WTC11 (cell line): ENCODE data around the gene PHLDA2. TPM values are rescaled to one million over a fixed set of nuclear protein-coding genes. Genes with fewer than 3 reads are reported as not detected.

Source experiments
- CBFB ChIP-seq: sonication (generic); formaldehyde crosslinking; IDR thresholded peaks from 2 replicates; pipeline ENCODE4 v1.8.1; 2022; ENCODE audit warnings: mild to moderate bottlenecking, low read depth, missing genetic modification reagents
- ELF4 ChIP-seq: sonication (generic); formaldehyde crosslinking; IDR thresholded peaks from 2 replicates; pipeline ENCODE4 v1.8.1; 2022; ENCODE audit warnings: low read depth, mild to moderate bottlenecking, moderate library complexity, missing genetic modification reagents
- FOXJ3 ChIP-seq: sonication (generic); formaldehyde crosslinking; IDR thresholded peaks from 2 replicates; pipeline ENCODE4 v1.9.0; 2021; ENCODE audit warnings: missing genetic modification reagents, mild to moderate bottlenecking, borderline replicate concordance
- FOXK1 ChIP-seq: sonication (generic); formaldehyde crosslinking; IDR thresholded peaks from 2 replicates; pipeline ENCODE4 v1.8.0; 2022; ENCODE audit warnings: mild to moderate bottlenecking, moderate library complexity, missing genetic modification reagents
- GTF2I ChIP-seq: fragments of 250-450 bp; sonication (Bioruptor Pico); conservative IDR thresholded peaks from 2 replicates; pipeline ENCODE4 v1.4.0; 2021; ENCODE audit warnings: mild to moderate bottlenecking
- IRF2 ChIP-seq: sonication (generic); formaldehyde crosslinking; IDR thresholded peaks from 2 replicates; pipeline ENCODE4 v1.8.0; 2022; ENCODE audit warnings: low read depth, missing genetic modification reagents, borderline replicate concordance
- MXD4 ChIP-seq: fragments of 250-450 bp; sonication (Bioruptor Pico); IDR thresholded peaks from 2 replicates; pipeline ENCODE4 v1.8.0; 2021; ENCODE audit warnings: mild to moderate bottlenecking, moderate library complexity, borderline replicate concordance
- MYBL2 ChIP-seq: sonication (generic); formaldehyde crosslinking; IDR thresholded peaks from 2 replicates; pipeline ENCODE4 v1.8.1; 2023; ENCODE audit warnings: mild to moderate bottlenecking, moderate library complexity, missing genetic modification reagents
- NR3C1 ChIP-seq: sonication (generic); formaldehyde crosslinking; conservative IDR thresholded peaks from 2 replicates; pipeline ENCODE4 v1.8.1; 2023; ENCODE audit warnings: low read depth, mild to moderate bottlenecking, missing genetic modification reagents
- total RNA-seq: library from RNA; stranded (reverse); gene quantifications from 3 replicates; pipeline ENCODE4 v1.2.3, GENCODE V29; 2021
- TF ChIP-seq, protein P1 (sequence below): sonication (generic); formaldehyde crosslinking; IDR thresholded peaks from 2 replicates; pipeline ENCODE4 v1.8.1; 2023; ENCODE audit warnings: mild to moderate bottlenecking, missing genetic modification reagents, moderate library complexity
- TF ChIP-seq, protein P2 (sequence below): fragments of 250-450 bp; sonication (Bioruptor Pico); IDR thresholded peaks from 2 replicates; pipeline ENCODE4 v1.9.0; 2021; ENCODE audit warnings: mild to moderate bottlenecking, borderline replicate concordance
- TF ChIP-seq, protein P3 (sequence below): sonication (generic); formaldehyde crosslinking; conservative IDR thresholded peaks from 2 replicates; pipeline ENCODE4 v1.8.1; 2022; ENCODE audit warnings: mild to moderate bottlenecking, missing genetic modification reagents
- TF ChIP-seq, protein P4 (sequence below): sonication (generic); formaldehyde crosslinking; IDR thresholded peaks from 2 replicates; pipeline ENCODE4 v1.8.0; 2022; ENCODE audit warnings: mild to moderate bottlenecking, missing genetic modification reagents
- TF ChIP-seq, protein P5 (sequence below): sonication (generic); formaldehyde crosslinking; IDR thresholded peaks from 2 replicates; pipeline ENCODE4 v1.8.0; 2022; ENCODE audit warnings: missing genetic modification reagents
- TF ChIP-seq, protein P6 (sequence below): sonication (generic); formaldehyde crosslinking; IDR thresholded peaks from 2 replicates; pipeline ENCODE4 v1.8.0; 2022; ENCODE audit warnings: mild to moderate bottlenecking, missing genetic modification reagents
- TF ChIP-seq, protein P7 (sequence below): sonication (generic); formaldehyde crosslinking; conservative IDR thresholded peaks from 2 replicates; pipeline ENCODE4 v1.8.1; 2023; ENCODE audit warnings: mild to moderate bottlenecking, low read depth, missing genetic modification reagents, moderate library complexity

The PHLDA2 gene
- total RNA-seq, 1 experiment from 2014 or later: 9.6 TPM

DNA sequence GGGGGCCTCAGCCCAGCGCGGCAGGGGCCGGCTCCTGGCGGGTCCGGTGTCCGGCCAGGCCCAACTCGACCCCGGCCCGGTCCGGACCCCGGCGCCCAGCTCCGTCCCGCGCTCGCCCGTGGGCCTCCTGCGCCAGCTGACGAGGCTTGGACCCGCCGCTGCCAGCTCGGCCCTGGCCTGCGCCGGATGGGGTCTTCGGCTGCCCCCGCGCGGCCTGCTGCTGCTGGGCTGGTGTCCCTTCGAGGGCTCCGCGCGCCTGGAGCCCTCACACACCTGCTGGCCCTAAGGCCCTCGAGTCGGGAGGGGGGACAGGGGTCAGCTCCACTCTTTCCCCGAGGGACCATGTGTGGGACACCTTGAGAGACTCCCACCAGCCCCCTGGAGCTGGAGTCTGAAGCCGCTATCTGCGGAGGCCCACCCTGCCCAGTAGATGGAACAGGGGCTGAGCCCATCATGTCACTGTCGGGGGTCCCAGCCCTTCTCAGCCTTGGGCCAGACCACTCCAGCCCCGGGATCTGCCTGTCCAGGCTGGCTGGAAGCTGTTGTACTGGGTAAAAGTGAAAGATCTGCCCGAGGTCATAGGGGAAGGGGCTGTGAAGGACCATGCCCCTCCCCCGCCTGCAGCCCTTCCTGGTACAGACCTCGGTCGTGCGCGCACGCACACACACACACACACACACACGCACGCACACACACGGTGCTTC, 42.9 kb downstream of the PHLDA2 start (continued):
- TF ChIP-seq, protein P1, sequence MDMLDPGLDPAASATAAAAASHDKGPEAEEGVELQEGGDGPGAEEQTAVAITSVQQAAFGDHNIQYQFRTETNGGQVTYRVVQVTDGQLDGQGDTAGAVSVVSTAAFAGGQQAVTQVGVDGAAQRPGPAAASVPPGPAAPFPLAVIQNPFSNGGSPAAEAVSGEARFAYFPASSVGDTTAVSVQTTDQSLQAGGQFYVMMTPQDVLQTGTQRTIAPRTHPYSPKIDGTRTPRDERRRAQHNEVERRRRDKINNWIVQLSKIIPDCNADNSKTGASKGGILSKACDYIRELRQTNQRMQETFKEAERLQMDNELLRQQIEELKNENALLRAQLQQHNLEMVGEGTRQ (CRISPR knock-in tag): 0 out of 2 replicates have a peak, but pooled peaks have one; percentile 29
- TF ChIP-seq IRF2 (CRISPR knock-in tag): no peak
- TF ChIP-seq, protein P2, sequence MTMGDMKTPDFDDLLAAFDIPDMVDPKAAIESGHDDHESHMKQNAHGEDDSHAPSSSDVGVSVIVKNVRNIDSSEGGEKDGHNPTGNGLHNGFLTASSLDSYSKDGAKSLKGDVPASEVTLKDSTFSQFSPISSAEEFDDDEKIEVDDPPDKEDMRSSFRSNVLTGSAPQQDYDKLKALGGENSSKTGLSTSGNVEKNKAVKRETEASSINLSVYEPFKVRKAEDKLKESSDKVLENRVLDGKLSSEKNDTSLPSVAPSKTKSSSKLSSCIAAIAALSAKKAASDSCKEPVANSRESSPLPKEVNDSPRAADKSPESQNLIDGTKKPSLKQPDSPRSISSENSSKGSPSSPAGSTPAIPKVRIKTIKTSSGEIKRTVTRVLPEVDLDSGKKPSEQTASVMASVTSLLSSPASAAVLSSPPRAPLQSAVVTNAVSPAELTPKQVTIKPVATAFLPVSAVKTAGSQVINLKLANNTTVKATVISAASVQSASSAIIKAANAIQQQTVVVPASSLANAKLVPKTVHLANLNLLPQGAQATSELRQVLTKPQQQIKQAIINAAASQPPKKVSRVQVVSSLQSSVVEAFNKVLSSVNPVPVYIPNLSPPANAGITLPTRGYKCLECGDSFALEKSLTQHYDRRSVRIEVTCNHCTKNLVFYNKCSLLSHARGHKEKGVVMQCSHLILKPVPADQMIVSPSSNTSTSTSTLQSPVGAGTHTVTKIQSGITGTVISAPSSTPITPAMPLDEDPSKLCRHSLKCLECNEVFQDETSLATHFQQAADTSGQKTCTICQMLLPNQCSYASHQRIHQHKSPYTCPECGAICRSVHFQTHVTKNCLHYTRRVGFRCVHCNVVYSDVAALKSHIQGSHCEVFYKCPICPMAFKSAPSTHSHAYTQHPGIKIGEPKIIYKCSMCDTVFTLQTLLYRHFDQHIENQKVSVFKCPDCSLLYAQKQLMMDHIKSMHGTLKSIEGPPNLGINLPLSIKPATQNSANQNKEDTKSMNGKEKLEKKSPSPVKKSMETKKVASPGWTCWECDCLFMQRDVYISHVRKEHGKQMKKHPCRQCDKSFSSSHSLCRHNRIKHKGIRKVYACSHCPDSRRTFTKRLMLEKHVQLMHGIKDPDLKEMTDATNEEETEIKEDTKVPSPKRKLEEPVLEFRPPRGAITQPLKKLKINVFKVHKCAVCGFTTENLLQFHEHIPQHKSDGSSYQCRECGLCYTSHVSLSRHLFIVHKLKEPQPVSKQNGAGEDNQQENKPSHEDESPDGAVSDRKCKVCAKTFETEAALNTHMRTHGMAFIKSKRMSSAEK (CRISPR knock-in tag): no peak
- no peak for TF ChIP-seq FOXJ3 (CRISPR knock-in tag)
- TF ChIP-seq, protein P3, sequence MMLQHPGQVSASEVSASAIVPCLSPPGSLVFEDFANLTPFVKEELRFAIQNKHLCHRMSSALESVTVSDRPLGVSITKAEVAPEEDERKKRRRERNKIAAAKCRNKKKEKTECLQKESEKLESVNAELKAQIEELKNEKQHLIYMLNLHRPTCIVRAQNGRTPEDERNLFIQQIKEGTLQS (CRISPR knock-in tag): no peak
- no peak for TF ChIP-seq GTF2I (CRISPR knock-in tag)
- TF ChIP-seq, protein P4, sequence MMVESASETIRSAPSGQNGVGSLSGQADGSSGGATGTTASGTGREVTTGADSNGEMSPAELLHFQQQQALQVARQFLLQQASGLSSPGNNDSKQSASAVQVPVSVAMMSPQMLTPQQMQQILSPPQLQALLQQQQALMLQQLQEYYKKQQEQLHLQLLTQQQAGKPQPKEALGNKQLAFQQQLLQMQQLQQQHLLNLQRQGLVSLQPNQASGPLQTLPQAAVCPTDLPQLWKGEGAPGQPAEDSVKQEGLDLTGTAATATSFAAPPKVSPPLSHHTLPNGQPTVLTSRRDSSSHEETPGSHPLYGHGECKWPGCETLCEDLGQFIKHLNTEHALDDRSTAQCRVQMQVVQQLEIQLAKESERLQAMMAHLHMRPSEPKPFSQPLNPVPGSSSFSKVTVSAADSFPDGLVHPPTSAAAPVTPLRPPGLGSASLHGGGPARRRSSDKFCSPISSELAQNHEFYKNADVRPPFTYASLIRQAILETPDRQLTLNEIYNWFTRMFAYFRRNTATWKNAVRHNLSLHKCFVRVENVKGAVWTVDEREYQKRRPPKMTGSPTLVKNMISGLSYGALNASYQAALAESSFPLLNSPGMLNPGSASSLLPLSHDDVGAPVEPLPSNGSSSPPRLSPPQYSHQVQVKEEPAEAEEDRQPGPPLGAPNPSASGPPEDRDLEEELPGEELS (CRISPR knock-in tag): peak; percentile 57; the same call in 1 of the 2 replicates
- no peak for TF ChIP-seq ELF4 (CRISPR knock-in tag)
- no peak for TF ChIP-seq NR3C1
- TF ChIP-seq MYBL2 (CRISPR knock-in tag): no peak
- TF ChIP-seq MXD4 (CRISPR knock-in tag): no peak
- TF ChIP-seq, protein P5, sequence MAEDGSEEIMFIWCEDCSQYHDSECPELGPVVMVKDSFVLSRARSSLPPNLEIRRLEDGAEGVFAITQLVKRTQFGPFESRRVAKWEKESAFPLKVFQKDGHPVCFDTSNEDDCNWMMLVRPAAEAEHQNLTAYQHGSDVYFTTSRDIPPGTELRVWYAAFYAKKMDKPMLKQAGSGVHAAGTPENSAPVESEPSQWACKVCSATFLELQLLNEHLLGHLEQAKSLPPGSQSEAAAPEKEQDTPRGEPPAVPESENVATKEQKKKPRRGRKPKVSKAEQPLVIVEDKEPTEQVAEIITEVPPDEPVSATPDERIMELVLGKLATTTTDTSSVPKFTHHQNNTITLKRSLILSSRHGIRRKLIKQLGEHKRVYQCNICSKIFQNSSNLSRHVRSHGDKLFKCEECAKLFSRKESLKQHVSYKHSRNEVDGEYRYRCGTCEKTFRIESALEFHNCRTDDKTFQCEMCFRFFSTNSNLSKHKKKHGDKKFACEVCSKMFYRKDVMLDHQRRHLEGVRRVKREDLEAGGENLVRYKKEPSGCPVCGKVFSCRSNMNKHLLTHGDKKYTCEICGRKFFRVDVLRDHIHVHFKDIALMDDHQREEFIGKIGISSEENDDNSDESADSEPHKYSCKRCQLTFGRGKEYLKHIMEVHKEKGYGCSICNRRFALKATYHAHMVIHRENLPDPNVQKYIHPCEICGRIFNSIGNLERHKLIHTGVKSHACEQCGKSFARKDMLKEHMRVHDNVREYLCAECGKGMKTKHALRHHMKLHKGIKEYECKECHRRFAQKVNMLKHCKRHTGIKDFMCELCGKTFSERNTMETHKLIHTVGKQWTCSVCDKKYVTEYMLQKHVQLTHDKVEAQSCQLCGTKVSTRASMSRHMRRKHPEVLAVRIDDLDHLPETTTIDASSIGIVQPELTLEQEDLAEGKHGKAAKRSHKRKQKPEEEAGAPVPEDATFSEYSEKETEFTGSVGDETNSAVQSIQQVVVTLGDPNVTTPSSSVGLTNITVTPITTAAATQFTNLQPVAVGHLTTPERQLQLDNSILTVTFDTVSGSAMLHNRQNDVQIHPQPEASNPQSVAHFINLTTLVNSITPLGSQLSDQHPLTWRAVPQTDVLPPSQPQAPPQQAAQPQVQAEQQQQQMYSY (CRISPR knock-in tag): no peak
- TF ChIP-seq, protein P6, sequence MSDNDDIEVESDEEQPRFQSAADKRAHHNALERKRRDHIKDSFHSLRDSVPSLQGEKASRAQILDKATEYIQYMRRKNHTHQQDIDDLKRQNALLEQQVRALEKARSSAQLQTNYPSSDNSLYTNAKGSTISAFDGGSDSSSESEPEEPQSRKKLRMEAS (CRISPR knock-in tag): no peak; the same call in 1 of the 2 replicates
- 0 out of 2 replicates have a peak, but pooled peaks have one; percentile 20 for TF ChIP-seq FOXK1 (CRISPR knock-in tag)
- TF ChIP-seq CBFB: no peak
- TF ChIP-seq, protein P7, sequence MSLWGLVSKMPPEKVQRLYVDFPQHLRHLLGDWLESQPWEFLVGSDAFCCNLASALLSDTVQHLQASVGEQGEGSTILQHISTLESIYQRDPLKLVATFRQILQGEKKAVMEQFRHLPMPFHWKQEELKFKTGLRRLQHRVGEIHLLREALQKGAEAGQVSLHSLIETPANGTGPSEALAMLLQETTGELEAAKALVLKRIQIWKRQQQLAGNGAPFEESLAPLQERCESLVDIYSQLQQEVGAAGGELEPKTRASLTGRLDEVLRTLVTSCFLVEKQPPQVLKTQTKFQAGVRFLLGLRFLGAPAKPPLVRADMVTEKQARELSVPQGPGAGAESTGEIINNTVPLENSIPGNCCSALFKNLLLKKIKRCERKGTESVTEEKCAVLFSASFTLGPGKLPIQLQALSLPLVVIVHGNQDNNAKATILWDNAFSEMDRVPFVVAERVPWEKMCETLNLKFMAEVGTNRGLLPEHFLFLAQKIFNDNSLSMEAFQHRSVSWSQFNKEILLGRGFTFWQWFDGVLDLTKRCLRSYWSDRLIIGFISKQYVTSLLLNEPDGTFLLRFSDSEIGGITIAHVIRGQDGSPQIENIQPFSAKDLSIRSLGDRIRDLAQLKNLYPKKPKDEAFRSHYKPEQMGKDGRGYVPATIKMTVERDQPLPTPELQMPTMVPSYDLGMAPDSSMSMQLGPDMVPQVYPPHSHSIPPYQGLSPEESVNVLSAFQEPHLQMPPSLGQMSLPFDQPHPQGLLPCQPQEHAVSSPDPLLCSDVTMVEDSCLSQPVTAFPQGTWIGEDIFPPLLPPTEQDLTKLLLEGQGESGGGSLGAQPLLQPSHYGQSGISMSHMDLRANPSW (CRISPR knock-in tag): no peak
